HEK293 (cell line): ENCODE results near the gene SLC7A9.
A peak's percentile ranks its signal among the peaks of the same experiment; 100 is the strongest.

Source experiments
- CTCF ChIA-PET: fragments of 350-600 bp; formaldehyde crosslinking; extraction: SDS; loops from one replicate; lab custom pipeline; 2021; ENCODE audit warnings: antibody characterized with exemption; lab: Yijun Ruan, JAX
- POLR2A ChIA-PET: fragments of 300-600 bp; formaldehyde crosslinking; extraction: SDS; loops from one replicate; lab custom pipeline; 2020; ENCODE audit warnings: antibody characterized with exemption, inconsistent platforms; lab: Yijun Ruan, JAX
- H3K27ac ChIP-seq: fragments of 200-500 bp; sonication (Bioruptor generic); 2 replicates; pipeline ENCODE4 v1.5.1; 2014; ENCODE audit warnings: low read depth, low read length, control low read depth, inconsistent platforms; ENCODE audit errors: extremely low read depth
- H3K36me3 ChIP-seq, 2 experiments: fragments of 200-500 bp in 1 of 2; sonication (Bioruptor generic) in 1 of 2; 1 replicate in 1 of 2; 2 replicates in 1 of 2; pipeline ENCODE4 v1.5.1; 2014 to 2017; ENCODE audit warnings: inconsistent platforms in 2 of 2, low read length in 2 of 2; ENCODE audit not compliant: control insufficient read depth in 2 of 2, insufficient read depth in 1 of 2
- H3K4me1 ChIP-seq: fragments of 200-500 bp; sonication (Bioruptor generic); 2 replicates; pipeline ENCODE4 v1.5.1; 2014; ENCODE audit warnings: mild to moderate bottlenecking, low read length, inconsistent platforms; ENCODE audit not compliant: control insufficient read depth, insufficient read depth
- H3K4me3 ChIP-seq: 2 replicates; pipeline ENCODE4 v1.5.1; 2011; ENCODE audit warnings: low read depth, mild to moderate bottlenecking, control low read depth, low read length, moderate library complexity
- H3K9me3 ChIP-seq: fragments of 200-500 bp; sonication (Bioruptor generic); 2 replicates; pipeline ENCODE4 v1.5.1; 2014; ENCODE audit warnings: low read depth, low read length, inconsistent platforms; ENCODE audit not compliant: control insufficient read depth, insufficient read depth
- FEZF1 ChIP-seq: fragments of 450-650 bp; formaldehyde crosslinking; IDR thresholded peaks from 2 replicates; pipeline ENCODE4 v1.5.1; 2016; ENCODE audit warnings: missing biosample characterization, missing genetic modification characterization
- SP2 ChIP-seq: fragments of 450-650 bp; formaldehyde crosslinking; IDR thresholded peaks from 2 replicates; pipeline ENCODE4 v1.5.1; 2016; ENCODE audit warnings: missing biosample characterization, missing genetic modification characterization
- ZNF114 ChIP-seq: fragments of 450-650 bp; formaldehyde crosslinking; IDR thresholded peaks from 2 replicates; pipeline ENCODE4 v1.5.0; 2017; ENCODE audit warnings: missing biosample characterization, missing genetic modification characterization
- ZNF121 ChIP-seq: fragments of 450-650 bp; formaldehyde crosslinking; IDR thresholded peaks from 2 replicates; pipeline ENCODE4 v1.5.1; 2016; ENCODE audit warnings: missing biosample characterization, missing genetic modification characterization
- ZNF239 ChIP-seq: fragments of 450-650 bp; formaldehyde crosslinking; IDR thresholded peaks from 2 replicates; pipeline ENCODE4 v1.5.1; 2016; ENCODE audit warnings: missing biosample characterization, missing genetic modification characterization
- ZNF658 ChIP-seq: fragments of 450-650 bp; formaldehyde crosslinking; IDR thresholded peaks from 2 replicates; pipeline ENCODE4; 2016; ENCODE audit warnings: missing biosample characterization, missing genetic modification characterization
- ZNF677 ChIP-seq: fragments of 450-650 bp; IDR thresholded peaks from 2 replicates; pipeline ENCODE4 v1.5.0; 2018; ENCODE audit warnings: missing biosample characterization, mild to moderate bottlenecking, missing genetic modification characterization, moderate library complexity
- ZNF777 ChIP-seq: fragments of 450-650 bp; formaldehyde crosslinking; IDR thresholded peaks from 2 replicates; pipeline ENCODE4 v1.5.1; 2017; ENCODE audit warnings: missing biosample characterization, missing genetic modification characterization, borderline replicate concordance
- ZSCAN16 ChIP-seq: fragments of 450-650 bp; formaldehyde crosslinking; IDR thresholded peaks from 2 replicates; pipeline ENCODE4 v1.5.1; 2016; ENCODE audit warnings: missing biosample characterization, missing genetic modification characterization
- TF ChIP-seq, protein P1 (sequence below): fragments of 450-650 bp; formaldehyde crosslinking; IDR thresholded peaks from 2 replicates; pipeline ENCODE4 v1.5.1; 2016; ENCODE audit warnings: missing biosample characterization, missing genetic modification characterization
- TF ChIP-seq, protein P2 (sequence below): fragments of 450-650 bp; formaldehyde crosslinking; IDR thresholded peaks from 2 replicates; pipeline ENCODE4 v1.5.1; 2016; ENCODE audit warnings: missing biosample characterization, missing genetic modification characterization
- TF ChIP-seq, protein P3 (sequence below): fragments of 450-650 bp; formaldehyde crosslinking; IDR thresholded peaks from 2 replicates; pipeline ENCODE4 v1.5.1; 2017; ENCODE audit warnings: missing biosample characterization, missing genetic modification characterization

SLC7A9 gene

DNA sequence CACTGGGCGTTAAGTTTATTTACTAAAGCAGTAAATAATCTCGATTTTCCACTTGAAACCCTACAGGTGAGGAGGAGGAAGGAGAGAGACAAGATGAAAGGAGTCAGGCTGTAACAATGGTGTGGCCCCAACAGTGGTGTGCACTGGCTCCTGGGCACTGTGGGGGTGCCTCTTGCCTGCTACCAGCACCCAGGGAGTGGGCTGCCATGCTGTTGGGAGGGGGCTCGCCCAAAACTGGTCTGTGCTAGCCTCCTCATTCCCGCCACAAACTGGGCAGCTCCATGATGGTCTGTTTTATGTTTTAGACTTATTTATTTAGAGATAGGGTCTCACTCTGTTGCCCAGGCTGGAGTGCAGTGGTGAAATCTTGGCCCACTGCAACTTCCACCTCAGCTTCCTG is 49.8 kb upstream of the SLC7A9 start:
- ChIA-PET CTCF (interaction anchor here (0.6 to 1.0 kb wide), 4 partner anchors 12 to 349 kb away, joined by 3 read pairs; no protein-coding TSS in a partner anchor), POLR2A (interaction anchor here (0.6 kb wide), 1 partner anchor 258 kb away, joined by 4 read pairs; no protein-coding TSS in a partner anchor)
- Histone ChIP-seq H3K9me3 (no peaks in the 10 kb centered on the region), H3K4me1 (no peaks in the 10 kb centered on the region), H3K36me3 (peaks cover 31 to 67% of the 10 kb centered on the region in 2 experiments), H3K4me3 (no peak overlapping the region), H3K27ac (0 out of 2 replicates have a peak overlapping the region, but pooled peaks have one; percentile 11)
- TF ChIP-seq ZNF677 (tag by site-specific recombination): no peak
- TF ChIP-seq ZNF121 (tag by site-specific recombination): peak; percentile 79

DNA sequence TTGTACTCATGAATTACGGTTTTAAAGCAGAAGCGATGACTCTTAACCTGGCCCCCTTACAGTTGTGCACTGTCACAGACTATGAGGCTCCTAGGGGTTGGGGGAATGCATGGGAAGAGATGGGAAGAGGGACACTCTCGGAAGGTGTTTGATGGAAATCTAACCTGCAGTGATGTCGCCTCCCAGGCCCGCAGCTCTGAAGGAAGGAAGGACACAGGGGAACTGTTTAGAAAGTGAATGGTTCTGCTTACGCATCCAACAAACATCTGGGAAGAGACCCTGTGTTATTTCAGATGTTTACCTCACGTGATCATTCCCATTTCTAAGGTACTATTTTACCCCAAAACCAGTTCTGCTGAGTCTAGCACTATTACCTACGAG is 48.0 kb upstream of the SLC7A9 start:
- peaks cover 26 to 62% of the 10 kb centered on the region in 2 experiments for H3K36me3 ChIP-seq
- no peak overlapping the region for H3K27ac ChIP-seq
- no peaks in the 10 kb centered on the region for H3K4me1 ChIP-seq
- no peak overlapping the region for H3K4me3 ChIP-seq
- no peaks in the 10 kb centered on the region for H3K9me3 ChIP-seq
- POLR2A ChIA-PET: no interaction called here
- TF ChIP-seq ZNF239 (no peak), ZNF777 (no peak)
- TF ChIP-seq, protein P1, sequence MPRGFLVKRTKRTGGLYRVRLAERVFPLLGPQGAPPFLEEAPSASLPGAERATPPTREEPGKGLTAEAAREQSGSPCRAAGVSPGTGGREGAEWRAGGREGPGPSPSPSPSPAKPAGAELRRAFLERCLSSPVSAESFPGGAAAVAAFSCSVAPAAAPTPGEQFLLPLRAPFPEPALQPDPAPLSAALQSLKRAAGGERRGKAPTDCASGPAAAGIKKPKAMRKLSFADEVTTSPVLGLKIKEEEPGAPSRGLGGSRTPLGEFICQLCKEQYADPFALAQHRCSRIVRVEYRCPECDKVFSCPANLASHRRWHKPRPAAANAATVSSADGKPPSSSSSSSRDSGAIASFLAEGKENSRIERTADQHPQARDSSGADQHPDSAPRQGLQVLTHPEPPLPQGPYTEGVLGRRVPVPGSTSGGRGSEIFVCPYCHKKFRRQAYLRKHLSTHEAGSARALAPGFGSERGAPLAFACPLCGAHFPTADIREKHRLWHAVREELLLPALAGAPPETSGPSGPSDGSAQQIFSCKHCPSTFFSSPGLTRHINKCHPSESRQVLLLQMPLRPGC (tag by site-specific recombination): no peak
- TF ChIP-seq, protein P2, sequence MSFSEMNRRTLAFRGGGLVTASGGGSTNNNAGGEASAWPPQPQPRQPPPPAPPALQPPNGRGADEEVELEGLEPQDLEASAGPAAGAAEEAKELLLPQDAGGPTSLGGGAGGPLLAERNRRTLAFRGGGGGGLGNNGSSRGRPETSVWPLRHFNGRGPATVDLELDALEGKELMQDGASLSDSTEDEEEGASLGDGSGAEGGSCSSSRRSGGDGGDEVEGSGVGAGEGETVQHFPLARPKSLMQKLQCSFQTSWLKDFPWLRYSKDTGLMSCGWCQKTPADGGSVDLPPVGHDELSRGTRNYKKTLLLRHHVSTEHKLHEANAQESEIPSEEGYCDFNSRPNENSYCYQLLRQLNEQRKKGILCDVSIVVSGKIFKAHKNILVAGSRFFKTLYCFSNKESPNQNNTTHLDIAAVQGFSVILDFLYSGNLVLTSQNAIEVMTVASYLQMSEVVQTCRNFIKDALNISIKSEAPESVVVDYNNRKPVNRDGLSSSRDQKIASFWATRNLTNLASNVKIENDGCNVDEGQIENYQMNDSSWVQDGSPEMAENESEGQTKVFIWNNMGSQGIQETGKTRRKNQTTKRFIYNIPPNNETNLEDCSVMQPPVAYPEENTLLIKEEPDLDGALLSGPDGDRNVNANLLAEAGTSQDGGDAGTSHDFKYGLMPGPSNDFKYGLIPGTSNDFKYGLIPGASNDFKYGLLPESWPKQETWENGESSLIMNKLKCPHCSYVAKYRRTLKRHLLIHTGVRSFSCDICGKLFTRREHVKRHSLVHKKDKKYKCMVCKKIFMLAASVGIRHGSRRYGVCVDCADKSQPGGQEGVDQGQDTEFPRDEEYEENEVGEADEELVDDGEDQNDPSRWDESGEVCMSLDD: no peak
- TF ChIP-seq, protein P3, sequence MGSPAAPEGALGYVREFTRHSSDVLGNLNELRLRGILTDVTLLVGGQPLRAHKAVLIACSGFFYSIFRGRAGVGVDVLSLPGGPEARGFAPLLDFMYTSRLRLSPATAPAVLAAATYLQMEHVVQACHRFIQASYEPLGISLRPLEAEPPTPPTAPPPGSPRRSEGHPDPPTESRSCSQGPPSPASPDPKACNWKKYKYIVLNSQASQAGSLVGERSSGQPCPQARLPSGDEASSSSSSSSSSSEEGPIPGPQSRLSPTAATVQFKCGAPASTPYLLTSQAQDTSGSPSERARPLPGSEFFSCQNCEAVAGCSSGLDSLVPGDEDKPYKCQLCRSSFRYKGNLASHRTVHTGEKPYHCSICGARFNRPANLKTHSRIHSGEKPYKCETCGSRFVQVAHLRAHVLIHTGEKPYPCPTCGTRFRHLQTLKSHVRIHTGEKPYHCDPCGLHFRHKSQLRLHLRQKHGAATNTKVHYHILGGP (tag by site-specific recombination): no peak
- CTCF ChIA-PET: interaction anchor here (1.4 kb wide), 1 partner anchor 59 kb away, joined by 4 read pairs; no protein-coding TSS in a partner anchor

DNA sequence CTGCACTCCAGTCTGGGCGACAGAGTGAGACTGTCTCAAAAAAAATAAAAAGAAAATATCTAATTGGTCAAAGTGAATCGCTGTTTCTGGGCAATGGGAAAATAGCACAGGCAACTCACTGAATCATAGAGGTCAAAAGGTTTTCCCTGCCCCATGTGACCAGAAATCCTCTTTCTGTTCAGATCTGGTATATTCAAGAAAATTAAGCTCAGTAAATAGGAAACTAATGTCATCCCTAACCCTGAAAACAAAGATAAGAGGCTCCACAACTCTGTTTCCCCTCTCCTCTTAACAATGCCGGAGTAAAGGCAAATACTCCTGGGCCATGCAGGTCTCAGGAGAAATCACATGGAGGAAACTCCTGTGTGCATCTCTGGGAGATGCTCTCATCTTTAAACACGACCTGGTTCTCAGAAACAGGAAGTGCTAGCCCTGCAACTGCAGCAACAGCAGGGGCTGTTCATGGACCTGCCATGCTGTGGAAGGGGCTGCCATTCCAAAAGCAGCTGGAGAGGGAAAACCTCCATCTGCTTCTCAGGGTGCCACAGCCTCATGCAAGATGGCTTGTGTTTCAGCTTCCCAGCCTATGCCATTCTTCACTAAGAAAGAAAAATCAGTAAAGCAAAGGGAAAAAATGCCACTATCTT is 47.5 kb upstream of the SLC7A9 start:
- CTCF ChIA-PET: interaction anchor here (1.4 kb wide), 1 partner anchor 59 kb away, joined by 4 read pairs; no protein-coding TSS in a partner anchor

DNA sequence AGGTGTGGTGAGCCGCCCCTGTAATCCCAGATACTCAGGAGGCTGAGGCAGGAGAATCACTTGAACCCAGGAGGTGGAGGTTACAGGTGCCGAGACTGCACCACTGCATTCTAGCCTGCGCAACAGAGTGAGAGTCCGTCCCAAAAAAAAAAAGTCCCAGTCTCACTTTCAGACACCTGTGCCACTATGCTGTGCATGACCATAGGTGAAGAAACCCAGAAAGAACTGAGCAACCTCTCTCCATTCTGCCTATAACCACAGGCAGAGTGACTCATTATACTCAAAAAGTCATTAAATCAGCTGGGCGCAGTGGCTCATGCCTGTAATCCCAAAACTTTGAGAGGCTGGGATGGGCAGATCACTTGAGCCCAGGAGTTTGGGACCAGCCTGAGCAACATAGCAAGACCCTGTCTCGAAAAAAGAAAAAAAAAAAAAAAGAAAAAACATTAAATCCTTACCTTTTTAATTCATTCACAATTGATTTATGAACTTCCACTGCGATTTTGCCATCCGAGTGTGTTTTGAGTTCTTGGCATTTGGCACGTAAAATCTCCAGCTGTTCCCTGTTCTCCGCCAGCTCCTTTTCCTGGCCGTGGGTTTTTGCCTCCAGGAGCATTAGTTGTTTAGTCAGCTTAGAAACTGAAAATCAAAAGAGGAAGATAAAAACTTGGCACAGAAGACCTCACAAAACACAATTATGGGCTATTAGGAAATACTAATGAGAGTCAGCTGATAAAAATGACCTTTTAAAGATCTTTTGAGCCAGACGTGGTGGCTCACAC is 45.5 kb upstream of the SLC7A9 start:
- H3K4me1 ChIP-seq: no peaks in the 10 kb centered on the region
- H3K9me3 ChIP-seq: no peaks in the 10 kb centered on the region
- ChIA-PET POLR2A (interaction anchor here (0.6 to 0.7 kb wide), 2 partner anchors 189 to 224 kb away, joined by 3 read pairs; partner anchors contain the start of gene NUDT19), CTCF (interaction anchor here (0.6 to 0.7 kb wide), 2 partner anchors 90 to 225 kb away, joined by 3 to 4 read pairs; no protein-coding TSS in a partner anchor)
- H3K27ac ChIP-seq: no peak overlapping the region
- H3K4me3 ChIP-seq: no peak overlapping the region
- TF ChIP-seq ZNF114 (tag by site-specific recombination): no peak
- no peak for TF ChIP-seq ZSCAN16 (tag by site-specific recombination)
- no peak for TF ChIP-seq ZNF658 (tag by site-specific recombination)
- 0 out of 2 replicates have a peak, but pooled peaks have one; percentile 10 for TF ChIP-seq FEZF1 (tag by site-specific recombination)
- TF ChIP-seq, all 188 proteins: peak for 1
- H3K36me3 ChIP-seq: peaks cover 23 to 61% of the 10 kb centered on the region in 2 experiments

More for the DNA sequence above, 47.5 kb upstream of the SLC7A9 start:
- TF ChIP-seq SP2 (tag by site-specific recombination): no peak
- Histone ChIP-seq H3K4me3 (no peak overlapping the region), H3K36me3 (peaks cover 26 to 62% of the 10 kb centered on the region in 2 experiments), H3K4me1 (no peaks in the 10 kb centered on the region), H3K9me3 (no peaks in the 10 kb centered on the region), H3K27ac (no peak overlapping the region)
- POLR2A ChIA-PET: no interaction called here
